Astrocyte (in vitro differentiated cells and primary cell): ENCODE measurements around the gene TLE1. TPM values are rescaled to one million over a fixed set of nuclear protein-coding genes. Genes with fewer than 3 reads are reported as not detected.

Experiments
- DNase-seq: peaks from one replicate; pipeline ENCODE4 v3.0.0-alpha.2; 2010; ENCODE audit warnings: low read depth
- FAIRE-seq: peaks from 2 replicates; lab custom pipeline; 2011; peaks lifted over from hg19 to GRCh38; lab: Jason Lieb, UNC
- H2AFZ ChIP-seq: 2 replicates; pipeline ENCODE4 v1.6.0; 2012; ENCODE audit warnings: low read depth, low read length, inconsistent platforms
- H3K27ac ChIP-seq: 2 replicates; pipeline ENCODE4 v1.5.1; 2011; ENCODE audit warnings: low read depth, low read length, inconsistent platforms
- H3K27me3 ChIP-seq: 2 replicates; pipeline ENCODE4 v1.6.0; 2011; ENCODE audit warnings: low read length, inconsistent platforms; ENCODE audit not compliant: insufficient read depth
- H3K36me3 ChIP-seq: 2 replicates; pipeline ENCODE4 v1.5.1; 2011; ENCODE audit warnings: low read length, inconsistent platforms; ENCODE audit not compliant: insufficient read depth
- H3K4me1 ChIP-seq: 2 replicates; pipeline ENCODE4 v1.5.1; 2011; ENCODE audit warnings: low read length, inconsistent platforms; ENCODE audit not compliant: insufficient read depth
- H3K4me2 ChIP-seq: 2 replicates; pipeline ENCODE4 v1.6.0; 2012; ENCODE audit warnings: low read length, inconsistent platforms
- H3K4me3 ChIP-seq: 2 replicates; pipeline ENCODE4 v1.5.1; 2011; ENCODE audit warnings: low read depth, mild to moderate bottlenecking, low read length, inconsistent platforms; ENCODE audit not compliant: insufficient read depth
- H3K79me2 ChIP-seq: 2 replicates; pipeline ENCODE4 v1.6.0; 2012; ENCODE audit warnings: mild to moderate bottlenecking, low read length, inconsistent platforms; ENCODE audit not compliant: insufficient read depth
- H3K9ac ChIP-seq: 2 replicates; pipeline ENCODE4 v1.6.0; 2012; ENCODE audit warnings: mild to moderate bottlenecking, low read length, inconsistent platforms
- H3K9me3 ChIP-seq: 2 replicates; pipeline ENCODE4 v1.5.1; 2012; ENCODE audit warnings: low read depth, mild to moderate bottlenecking, low read length, inconsistent platforms; ENCODE audit not compliant: insufficient read depth
- H4K20me1 ChIP-seq: 2 replicates; pipeline ENCODE4 v1.6.0; 2012; ENCODE audit warnings: low read length, inconsistent platforms; ENCODE audit not compliant: insufficient read depth
- H3K27ac Mint-ChIP-seq: one replicate; pipeline ENCODE4 v1.8.0; 2021; ENCODE audit warnings: mild to moderate bottlenecking, mixed read lengths; ENCODE audit not compliant: unreplicated experiment
- H3K27me3 Mint-ChIP-seq: one replicate; pipeline ENCODE4 v1.8.0; 2021; ENCODE audit warnings: low read depth, mixed read lengths; ENCODE audit not compliant: unreplicated experiment
- H3K36me3 Mint-ChIP-seq: one replicate; pipeline ENCODE4 v1.8.0; 2021; ENCODE audit warnings: low read depth, mixed read lengths; ENCODE audit not compliant: unreplicated experiment
- H3K4me1 Mint-ChIP-seq: one replicate; pipeline ENCODE4 v1.8.0; 2021; ENCODE audit warnings: low read depth, mixed read lengths; ENCODE audit not compliant: unreplicated experiment
- H3K4me3 Mint-ChIP-seq: one replicate; pipeline ENCODE4 v1.8.0; 2021; ENCODE audit warnings: mild to moderate bottlenecking, moderate library complexity, mixed read lengths; ENCODE audit not compliant: unreplicated experiment
- H3K9me3 Mint-ChIP-seq: one replicate; pipeline ENCODE4 v1.8.0; 2021; ENCODE audit warnings: mild to moderate bottlenecking, mixed read lengths; ENCODE audit not compliant: unreplicated experiment
- CTCF ChIP-seq: IDR thresholded peaks from 2 replicates; pipeline ENCODE4 v1.5.1; 2011; ENCODE audit warnings: low read depth, mild to moderate bottlenecking, inconsistent platforms, low read length, moderate library complexity; ENCODE audit not compliant: insufficient read depth
- EZH2 ChIP-seq: IDR thresholded peaks from 2 replicates; pipeline ENCODE4 v1.6.1; 2012; ENCODE audit warnings: mild to moderate bottlenecking, low read length, inconsistent platforms; ENCODE audit not compliant: insufficient read depth
- total RNA-seq: library from RNA; stranded (reverse); gene quantifications from 2 replicates; pipeline ENCODE4 v1.2.1, GENCODE V29; 2021

TLE1 gene
- total RNA-seq, 1 donor from 2014 or later: 29.6 TPM

GRCh38 chr9:81590688-81591087 is 98.7 kb downstream of the TLE1 start:
- Histone ChIP-seq H3K9me3 (no peaks in the 10 kb centered on the region), H3K4me2 (no peak overlapping the region), H3K79me2 (no peaks in the 10 kb centered on the region), H3K27ac (no peak overlapping the region), H2AFZ (no peak overlapping the region), H3K4me3 (no peak overlapping the region), H3K4me1 (peaks cover 16% of the 10 kb centered on the region), H4K20me1 (no peaks in the 10 kb centered on the region), H3K27me3 (no peaks in the 10 kb centered on the region), H3K9ac (no peak overlapping the region), H3K36me3 (no peaks in the 10 kb centered on the region)
- Mint-ChIP-seq H3K27ac (no peak overlapping the region), H3K27me3 (no peaks in the 10 kb centered on the region), H3K36me3 (peaks cover 18% of the 10 kb centered on the region), H3K4me3 (no peak overlapping the region), H3K4me1 (peaks cover 14% of the 10 kb centered on the region), H3K9me3 (no peaks in the 10 kb centered on the region)
- DNase-seq (no peak), FAIRE-seq (no peak)
- TF ChIP-seq EZH2 (no peak), CTCF (no peak)

GRCh38 chr9:81589819-81590218 is 99.5 kb downstream of the TLE1 start:
- Histone ChIP-seq H3K79me2 (no peaks in the 10 kb centered on the region), H3K27ac (no peak overlapping the region), H3K4me1 (peaks cover 16% of the 10 kb centered on the region), H3K9me3 (no peaks in the 10 kb centered on the region), H4K20me1 (no peaks in the 10 kb centered on the region), H3K4me2 (no peak overlapping the region), H2AFZ (no peak overlapping the region), H3K9ac (no peak overlapping the region), H3K4me3 (no peak overlapping the region), H3K36me3 (no peaks in the 10 kb centered on the region), H3K27me3 (no peaks in the 10 kb centered on the region)
- Mint-ChIP-seq H3K27me3 (no peaks in the 10 kb centered on the region), H3K9me3 (no peaks in the 10 kb centered on the region), H3K36me3 (peaks cover 24% of the 10 kb centered on the region), H3K27ac (no peak overlapping the region), H3K4me1 (peaks cover 14% of the 10 kb centered on the region), H3K4me3 (no peak overlapping the region)
- no peak for FAIRE-seq
- TF ChIP-seq CTCF: no peak
- TF ChIP-seq EZH2: no peak
- DNase-seq: no peak

- Histone ChIP-seq H2AFZ (no peak overlapping the region), H3K27ac (no peak overlapping the region), H3K9ac (no peak overlapping the region), H3K9me3 (no peaks in the 10 kb centered on the region), H3K4me2 (no peak overlapping the region), H3K27me3 (no peaks in the 10 kb centered on the region), H3K4me3 (no peak overlapping the region), H3K79me2 (no peaks in the 10 kb centered on the region), H3K36me3 (no peaks in the 10 kb centered on the region), H4K20me1 (no peaks in the 10 kb centered on the region), H3K4me1 (peaks cover 16% of the 10 kb centered on the region)
- H3K27me3 Mint-ChIP-seq: no peaks in the 10 kb centered on the region
- H3K9me3 Mint-ChIP-seq: no peaks in the 10 kb centered on the region
- H3K27ac Mint-ChIP-seq: peak overlapping the region; percentile 49
- H3K4me1 Mint-ChIP-seq: peaks cover 14% of the 10 kb centered on the region
- H3K4me3 Mint-ChIP-seq: peak overlapping the region; percentile 40
- FAIRE-seq (no peak), DNase-seq (no peak)
- TF ChIP-seq EZH2: no peak
- TF ChIP-seq CTCF: no peak
- H3K36me3 Mint-ChIP-seq: peaks cover 21% of the 10 kb centered on the region
These were observed 100.0 kb downstream of the TLE1 start for GRCh38 chr9:81589392-81589791.
